H7 (cell line): ENCODE data around the gene ANKDD1A. TPM values are rescaled to one million over a fixed set of nuclear protein-coding genes. Genes with fewer than 3 reads are reported as not detected.
A peak's percentile ranks its signal among the peaks of the same experiment; 100 is the strongest.

Experiments used
- DNase-seq: peaks from one replicate; pipeline ENCODE4 v3.0.0; 2012
- H3K27me3 ChIP-seq: 2 replicates; pipeline ENCODE4 v1.6.0; 2011; ENCODE audit warnings: mild to moderate bottlenecking, low read length; ENCODE audit not compliant: control insufficient read depth, insufficient read depth
- H3K36me3 ChIP-seq: replicated peaks from 2 replicates; pipeline ENCODE4 v1.5.1; 2011; ENCODE audit warnings: low read length; ENCODE audit not compliant: control insufficient read depth, insufficient read depth
- H3K4me3 ChIP-seq: 2 replicates; pipeline ENCODE4 v1.5.1; 2011; ENCODE audit warnings: low read depth, mild to moderate bottlenecking, control low read depth, low read length, moderate library complexity; ENCODE audit not compliant: insufficient read depth
- total RNA-seq: library from RNA; depleted of rRNA; stranded (reverse); fragments of >200 nt; shearing (Covaris generic); gene quantifications from 2 replicates; pipeline ENCODE4 v1.2.3, GENCODE V29; 2014; rRNA removed

Gene ANKDD1A
- total RNA-seq, 1 experiment from 2014 or later = 4.9 TPM

DNA sequence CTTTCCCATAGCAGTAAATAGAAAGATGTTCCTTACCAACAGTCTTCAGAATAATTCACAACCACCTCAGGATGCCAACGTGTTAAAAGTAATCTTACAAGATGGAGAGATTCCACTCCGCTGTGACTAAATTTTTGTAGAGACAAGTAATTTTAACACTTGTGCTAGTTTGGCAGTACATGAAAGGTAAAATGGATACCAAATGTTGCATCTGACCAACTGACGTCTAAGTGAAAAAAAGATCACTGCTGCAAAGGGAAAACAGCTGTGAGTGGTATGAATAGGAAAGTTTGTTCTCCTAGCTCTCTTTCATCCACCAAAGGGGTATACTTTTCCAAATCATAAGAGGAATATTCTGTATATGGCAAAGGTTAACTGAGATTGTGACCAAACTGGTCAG lies 75.4 kb downstream of the ANKDD1A start:
- H3K27me3 ChIP-seq = no peaks in the 10 kb centered on the region
- H3K36me3 ChIP-seq = no peaks in the 10 kb centered on the region; the same call in 1 of the 2 replicates
- H3K4me3 ChIP-seq = no peak overlapping the region
- DNase-seq = no peak

GRCh38 chr15:64989416-64990167 lies 77.9 kb downstream of the ANKDD1A start, which contains the start of gene SPG21:
TSS of gene SPG21 (minus strand) at chr15:64989914. CDS start at chr15:64983569, 6,345 bp downstream.
- no peaks in the 10 kb centered on the region for H3K36me3 ChIP-seq
- no peaks in the 10 kb centered on the region for H3K27me3 ChIP-seq
- DNase-seq = peak; percentile 96

GRCh38 chr15:64990168-64990470 lies 78.4 kb downstream of the ANKDD1A start:
- Histone ChIP-seq H3K36me3 (no peaks in the 10 kb centered on the region), H3K4me3 (peak overlapping the region; percentile 88), H3K27me3 (no peaks in the 10 kb centered on the region)
- no peak for DNase-seq

More at GRCh38 chr15:64989416-64990167, 77.9 kb downstream of the ANKDD1A start, which contains the start of gene SPG21:
- H3K4me3 ChIP-seq = peak within 1 kb of the TSS; percentile 88

DNA sequence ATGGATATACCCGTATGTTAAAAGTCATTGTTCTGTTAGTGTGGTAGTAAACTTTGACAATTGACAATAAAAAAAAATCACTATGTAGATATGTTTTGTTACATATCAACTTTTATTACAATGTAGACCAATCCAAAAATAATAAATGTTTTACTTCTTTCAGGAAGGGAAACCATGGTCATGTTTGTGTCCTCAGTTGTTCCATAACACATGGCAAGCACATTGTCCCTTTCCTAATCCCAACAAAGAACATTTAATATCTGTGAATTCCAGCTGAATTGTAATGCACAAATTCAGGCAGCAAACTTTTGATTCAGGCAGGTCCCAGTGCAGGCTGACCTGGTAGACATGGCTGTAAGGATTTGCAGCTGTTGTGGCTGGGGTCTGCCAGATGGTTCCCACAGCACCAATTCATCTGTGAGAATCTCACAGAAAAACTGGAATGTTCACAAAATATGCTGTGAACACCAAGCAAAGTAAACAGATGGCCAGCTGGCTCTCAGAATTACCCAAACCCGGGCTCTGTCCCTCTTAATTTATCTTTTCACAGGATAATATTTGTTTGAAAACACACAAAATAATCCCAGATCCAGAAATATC lies 79.9 kb downstream of the ANKDD1A start:
- no peak overlapping the region for H3K4me3 ChIP-seq
- H3K27me3 ChIP-seq = no peaks in the 10 kb centered on the region
- no peak for DNase-seq
- no peaks in the 10 kb centered on the region for H3K36me3 ChIP-seq

GRCh38 chr15:64993290-64993689 lies 81.6 kb downstream of the ANKDD1A start:
- Histone ChIP-seq H3K36me3 (no peaks in the 10 kb centered on the region), H3K4me3 (no peak overlapping the region), H3K27me3 (no peaks in the 10 kb centered on the region)
- no peak for DNase-seq

- Histone ChIP-seq H3K36me3 (no peaks in the 10 kb centered on the region), H3K4me3 (no peak overlapping the region), H3K27me3 (no peaks in the 10 kb centered on the region)
- no peak for DNase-seq
These were observed 85.4 kb downstream of the ANKDD1A start for GRCh38 chr15:64997066-64997465.

DNA sequence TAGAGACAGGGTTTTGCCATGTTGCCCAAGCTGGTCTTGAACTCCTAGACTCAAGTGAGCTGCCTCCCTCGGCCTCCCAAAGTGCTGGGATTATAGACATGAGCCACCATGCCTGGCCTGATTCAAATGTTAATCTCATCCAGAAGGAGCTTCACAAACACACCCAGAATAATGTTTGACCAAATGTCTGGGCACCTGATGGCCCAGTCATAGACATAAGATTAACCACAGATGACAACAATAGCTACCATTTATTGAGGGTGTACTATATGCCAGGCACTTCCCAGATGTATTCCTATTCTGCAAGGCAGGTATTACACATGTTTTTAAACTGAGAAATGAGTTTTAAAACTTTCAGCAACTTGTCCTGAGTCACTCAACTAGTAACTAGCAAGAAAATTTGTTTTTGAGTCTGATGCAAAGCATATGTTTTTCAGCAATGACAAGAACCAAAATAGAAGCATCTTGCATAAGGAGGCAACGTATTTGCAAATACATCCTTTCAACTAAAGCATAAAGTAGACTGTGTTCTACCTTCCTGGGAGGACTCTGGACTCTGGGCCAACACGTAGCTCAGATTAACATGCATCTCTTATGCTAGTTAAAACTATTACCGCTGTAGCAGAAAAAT lies 86.2 kb downstream of the ANKDD1A start:
- H3K27me3 ChIP-seq = no peaks in the 10 kb centered on the region
- no peak for DNase-seq
- H3K36me3 ChIP-seq = no peaks in the 10 kb centered on the region
- no peak overlapping the region for H3K4me3 ChIP-seq

DNA sequence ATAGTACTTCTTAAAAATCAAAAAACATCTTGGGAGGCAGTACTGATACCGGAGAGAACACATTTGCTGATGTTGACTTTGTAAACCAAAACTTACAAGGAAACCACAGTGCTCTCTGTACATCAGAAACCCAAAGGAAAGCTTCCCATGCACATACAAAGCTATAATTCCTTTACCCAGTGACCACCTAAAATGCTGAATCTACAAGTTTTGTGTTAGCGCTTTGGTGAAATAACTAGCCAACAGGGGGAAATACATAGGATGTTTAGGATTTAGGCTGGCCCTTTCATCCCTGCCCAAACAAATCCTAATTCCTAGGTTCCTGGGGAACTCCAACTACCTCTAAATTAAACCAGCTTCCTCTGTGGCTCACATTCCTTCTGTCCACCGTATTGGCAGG lies 93.3 kb downstream of the ANKDD1A start:
- no peak overlapping the region for H3K4me3 ChIP-seq
- DNase-seq = no peak
- H3K36me3 ChIP-seq = no peaks in the 10 kb centered on the region; the same call in 1 of the 2 replicates
- H3K27me3 ChIP-seq = no peaks in the 10 kb centered on the region

- DNase-seq = no peak
- Histone ChIP-seq H3K27me3 (no peaks in the 10 kb centered on the region), H3K4me3 (no peak overlapping the region), H3K36me3 (no peaks in the 10 kb centered on the region; the same call in 1 of the 2 replicates)
These were observed 95.2 kb downstream of the ANKDD1A start for GRCh38 chr15:65006876-65007275.

Other genes starting within 250 kb of the ANKDD1A start
- gene RBPMS2, start 136.3 kb upstream of the ANKDD1A start, total RNA-seq = 8.5 and 9.4 TPM in 2 replicates
- 100 and 124 TPM in 2 replicates for gene PIF1, start 86.3 kb upstream of the ANKDD1A start, total RNA-seq
- gene PLEKHO2, start 70.0 kb upstream of the ANKDD1A start, total RNA-seq = 14.5 and 17.0 TPM in 2 replicates
- 53.2 and 59.9 TPM in 2 replicates for gene SPG21, start 78.0 kb downstream of the ANKDD1A start, total RNA-seq
- 28.2 and 32.3 TPM in 2 replicates for gene MTFMT, start 117.7 kb downstream of the ANKDD1A start, total RNA-seq
- gene SLC51B, start 133.5 kb downstream of the ANKDD1A start, total RNA-seq = not detected in 2 replicates
- 20.9 and 22.1 TPM in 2 replicates for gene RASL12, start 156.1 kb downstream of the ANKDD1A start, total RNA-seq
- 0.17 TPM in 1 of 2 replicates, not detected in the other for gene KBTBD13, start 164.8 kb downstream of the ANKDD1A start, total RNA-seq
- 0.14 and 1.6 TPM in 2 replicates for gene UBAP1L, start 203.3 kb downstream of the ANKDD1A start, total RNA-seq
- gene PDCD7, start 221.9 kb downstream of the ANKDD1A start, total RNA-seq = 15.5 and 16.1 TPM in 2 replicates